Body of pancreas (tissue), 4 donors: ENCODE data around the gene ARHGAP4. TPM values are rescaled to one million over a fixed set of nuclear protein-coding genes. Genes with fewer than 3 reads are reported as not detected.

Experiments
- ATAC-seq: fragments of 150-250 bp; one replicate; pipeline ENCODE4 v1.9.1; 2016
- DNase-seq, 4 donors: peaks; one replicate each; pipeline ENCODE4 v3.0.0-alpha.2; 2019
- H3K27ac ChIP-seq, 4 donors: fragments of 200-600 bp; sonication (generic); 1 replicate in 3 of 4; 2 replicates in 1 of 4; pipeline versions ENCODE4 v1.5.1 to v1.6.1; 2016 to 2019; ENCODE audit warnings: mild to moderate bottlenecking in 1 of 4, mixed read lengths in 1 of 4, moderate library complexity in 1 of 4
- H3K27me3 ChIP-seq, 2 donors: fragments of 200-600 bp; sonication (generic); one replicate each; pipeline ENCODE4 v1.6.0; 2016; ENCODE audit warnings: mild to moderate bottlenecking in 1 of 2
- H3K36me3 ChIP-seq, 2 donors: fragments of 200-600 bp; sonication (generic); replicated peaks in 1 of 2; 2 replicates each; pipeline ENCODE4 v1.5.1; 2016; ENCODE audit warnings: low read depth in 2 of 2; ENCODE audit not compliant: insufficient read depth in 1 of 2
- H3K4me1 ChIP-seq: fragments of 200-600 bp; sonication (generic); one replicate; pipeline ENCODE4 v1.6.0; 2016
- H3K4me3 ChIP-seq, 2 donors: fragments of 200-600 bp; sonication (generic); 1 replicate in 1 of 2; 2 replicates in 1 of 2; pipeline ENCODE4 v1.5.1; 2016 to 2019
- H3K9me3 ChIP-seq, 3 donors: fragments of 200-600 bp; sonication (generic); 1 replicate in 2 of 3; 2 replicates in 1 of 3; pipeline ENCODE4 v1.5.1; 2016
- CTCF ChIP-seq, 7 experiments: fragments of 450-650 bp in 4 of 7; fragments of 200-600 bp in 3 of 7; sonication (generic) in 3 of 7; IDR thresholded peaks; one replicate each; pipeline ENCODE4 v1.5.1; 2016 to 2019; ENCODE audit warnings: antibody characterized with exemption in 7 of 7
- POLR2A ChIP-seq, 3 donors: fragments of 450-650 bp; IDR thresholded peaks; one replicate each; pipeline ENCODE4 v1.6.1; 2016; ENCODE audit warnings: antibody characterized with exemption in 3 of 3, mild to moderate bottlenecking in 2 of 3
- WGBS, 2 donors: methylation state at CpG; one replicate each; pipeline ENCODE4 v1.1.5; 2017; 5-methylcytosine and 5-hydroxymethylcytosine counted together
- intact Hi-C: fragments of 100-400 bp; cut with DNase I; formaldehyde crosslinking; loops from one replicate; pipeline ENCODE4 v1.15.1; 2023
- total RNA-seq, 2 donors: library from RNA; depleted of rRNA; stranded (reverse); fragments of >200 nt; gene quantifications; one replicate each; pipeline ENCODE4 v1.1.0, GENCODE V29; 2016

The ARHGAP4 gene
- total RNA-seq, 2 donors from 2014 or later: 8.6 to 16.6 TPM

DNA sequence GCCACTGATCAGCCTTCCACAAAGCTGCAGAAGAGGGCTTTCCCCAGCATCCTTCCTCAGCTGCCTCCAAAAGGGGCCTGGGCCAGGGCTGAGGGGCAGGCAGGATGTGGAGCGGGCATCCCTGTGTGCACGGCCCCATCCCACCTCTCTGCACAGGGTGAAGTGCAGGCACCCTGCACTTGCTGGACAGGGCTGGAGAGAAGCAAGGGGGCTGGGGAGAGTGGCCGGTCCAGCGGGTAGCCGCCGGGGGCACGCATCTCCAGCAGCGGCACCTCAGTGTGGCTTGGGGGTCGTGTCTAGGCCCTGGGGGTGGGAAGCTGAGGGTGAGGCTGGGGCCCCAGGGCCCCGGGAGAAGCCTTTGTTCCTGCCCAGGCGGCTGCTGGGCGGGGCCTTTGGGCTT lies 18.6 kb downstream of the ARHGAP4 start:
- TF ChIP-seq CTCF (IDR thresholded peaks at IDR 0.05): no peak
- TF ChIP-seq POLR2A (IDR thresholded peaks at IDR 0.05): no peak
- Histone ChIP-seq H3K36me3 (no peaks in the 10 kb centered on the region), H3K27ac (no peak overlapping the region), H3K4me3 (no peak overlapping the region), H3K4me1 (no peaks in the 10 kb centered on the region), H3K27me3 (no peaks in the 10 kb centered on the region), H3K9me3 (no peaks in the 10 kb centered on the region)
- intact Hi-C loops: no loop called here
- DNase-seq (no peak), ATAC-seq (no peak)
- 85% methylated on average over 7 of the region's 12 CpGs; no CpG with 5 or more reads in 1 of the 2 donors for WGBS, 2 donors

DNA sequence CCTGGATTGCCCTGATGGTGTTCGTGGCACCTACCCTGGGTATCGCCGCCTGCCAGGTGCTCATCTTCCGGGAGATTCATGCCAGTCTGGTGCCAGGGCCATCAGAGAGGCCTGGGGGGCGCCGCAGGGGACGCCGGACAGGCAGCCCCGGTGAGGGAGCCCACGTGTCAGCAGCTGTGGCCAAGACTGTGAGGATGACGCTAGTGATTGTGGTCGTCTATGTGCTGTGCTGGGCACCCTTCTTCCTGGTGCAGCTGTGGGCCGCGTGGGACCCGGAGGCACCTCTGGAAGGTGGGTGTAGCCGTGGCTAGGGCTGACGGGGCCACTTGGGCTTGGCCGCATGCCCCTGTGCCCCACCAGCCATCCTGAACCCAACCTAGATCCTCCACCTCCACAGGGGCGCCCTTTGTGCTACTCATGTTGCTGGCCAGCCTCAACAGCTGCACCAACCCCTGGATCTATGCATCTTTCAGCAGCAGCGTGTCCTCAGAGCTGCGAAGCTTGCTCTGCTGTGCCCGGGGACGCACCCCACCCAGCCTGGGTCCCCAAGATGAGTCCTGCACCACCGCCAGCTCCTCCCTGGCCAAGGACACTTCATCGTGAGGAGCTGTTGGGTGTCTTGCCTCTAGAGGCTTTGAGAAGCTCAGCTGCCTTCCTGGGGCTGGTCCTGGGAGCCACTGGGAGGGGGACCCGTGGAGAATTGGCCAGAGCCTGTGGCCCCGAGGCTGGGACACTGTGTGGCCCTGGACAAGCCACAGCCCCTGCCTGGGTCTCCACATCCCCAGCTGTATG lies 19.7 kb downstream of the ARHGAP4 start:
- H3K36me3 ChIP-seq: no peaks in the 10 kb centered on the region
- no peaks in the 10 kb centered on the region for H3K9me3 ChIP-seq
- no peak overlapping the region for H3K27ac ChIP-seq
- DNase-seq: no peak
- WGBS, 2 donors: 57 to 70% methylated on average over 4 to 14 of the region's 27 CpGs
- no peak overlapping the region for H3K4me3 ChIP-seq
- TF ChIP-seq CTCF (IDR thresholded peaks at IDR 0.05): no peak
- no peak for TF ChIP-seq POLR2A (IDR thresholded peaks at IDR 0.05)
- intact Hi-C loops: no loop called here
- no peak for ATAC-seq
- no peaks in the 10 kb centered on the region for H3K27me3 ChIP-seq
- H3K4me1 ChIP-seq: no peaks in the 10 kb centered on the region

DNA sequence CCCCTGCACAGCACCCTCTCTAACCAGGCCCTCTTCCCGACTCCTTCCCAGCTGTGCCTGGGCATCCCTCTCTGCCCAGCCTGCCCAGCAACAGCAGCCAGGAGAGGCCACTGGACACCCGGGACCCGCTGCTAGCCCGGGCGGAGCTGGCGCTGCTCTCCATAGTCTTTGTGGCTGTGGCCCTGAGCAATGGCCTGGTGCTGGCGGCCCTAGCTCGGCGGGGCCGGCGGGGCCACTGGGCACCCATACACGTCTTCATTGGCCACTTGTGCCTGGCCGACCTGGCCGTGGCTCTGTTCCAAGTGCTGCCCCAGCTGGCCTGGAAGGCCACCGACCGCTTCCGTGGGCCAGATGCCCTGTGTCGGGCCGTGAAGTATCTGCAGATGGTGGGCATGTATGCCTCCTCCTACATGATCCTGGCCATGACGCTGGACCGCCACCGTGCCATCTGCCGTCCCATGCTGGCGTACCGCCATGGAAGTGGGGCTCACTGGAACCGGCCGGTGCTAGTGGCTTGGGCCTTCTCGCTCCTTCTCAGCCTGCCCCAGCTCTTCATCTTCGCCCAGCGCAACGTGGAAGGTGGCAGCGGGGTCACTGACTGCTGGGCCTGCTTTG lies 20.5 kb downstream of the ARHGAP4 start:
- DNase-seq: no peak
- WGBS, 2 donors: 79% methylated on average over 18 of the region's 32 CpGs; no CpG with 5 or more reads in 1 of the 2 donors
- Histone ChIP-seq H3K4me3 (no peak overlapping the region), H3K36me3 (no peaks in the 10 kb centered on the region), H3K9me3 (no peaks in the 10 kb centered on the region), H3K4me1 (no peaks in the 10 kb centered on the region), H3K27me3 (no peaks in the 10 kb centered on the region), H3K27ac (no peak overlapping the region)
- intact Hi-C loops: no loop called here
- TF ChIP-seq CTCF (IDR thresholded peaks at IDR 0.05) (no peak), POLR2A (IDR thresholded peaks at IDR 0.05) (no peak)
- no peak for ATAC-seq

DNA sequence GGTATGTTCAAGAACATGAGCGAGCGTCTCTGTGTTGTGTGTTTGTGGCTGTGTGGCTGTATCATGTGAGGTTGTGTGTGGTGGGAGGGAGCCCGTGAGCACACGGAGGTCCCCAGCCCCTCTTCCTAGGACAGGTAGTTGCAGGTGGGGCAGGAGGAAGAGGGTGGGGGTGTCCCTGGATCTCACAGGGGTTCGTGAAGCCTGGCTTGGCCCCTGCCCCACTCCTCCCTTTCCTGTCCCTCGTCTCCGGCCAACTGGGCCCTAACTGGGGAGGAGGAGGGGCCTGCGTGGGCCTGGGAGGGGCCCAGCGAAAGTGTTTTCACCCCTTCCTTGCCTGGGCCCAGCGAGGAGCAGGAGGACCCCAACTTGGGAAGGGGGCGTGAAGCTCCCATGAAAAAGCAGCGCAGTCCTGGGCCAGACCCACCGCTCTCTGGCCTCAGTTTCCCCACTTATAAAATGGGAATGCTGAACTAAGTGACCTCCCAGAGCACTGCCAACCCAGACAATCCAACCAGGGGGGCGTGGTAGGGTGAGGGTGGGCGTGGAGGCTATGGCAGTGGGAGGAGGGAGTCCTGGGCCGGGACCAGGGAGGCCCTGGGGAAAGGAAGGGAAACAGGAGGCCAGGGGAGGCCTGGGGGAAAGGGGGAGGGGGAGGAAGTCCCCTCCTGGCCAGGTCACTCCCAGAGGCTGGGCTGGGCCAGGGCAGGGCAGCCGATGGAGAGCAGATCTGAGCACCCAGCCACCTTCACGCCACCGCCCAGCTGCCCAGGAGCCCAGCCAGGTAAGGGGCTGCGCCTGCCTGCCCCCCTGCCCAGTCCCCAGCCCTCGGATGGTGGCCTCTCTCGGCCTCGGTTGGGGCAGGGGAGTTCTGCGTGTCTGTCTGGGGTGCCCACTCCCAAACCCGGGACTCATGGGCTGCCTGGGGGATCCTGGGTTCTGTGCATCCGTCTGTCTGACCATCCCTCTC lies 21.8 kb downstream of the ARHGAP4 start, which contains the start of gene AVPR2:
Gene AVPR2 (plus strand): TSS at position 683 of the 967 bp plus-strand sequence. CDS start 473 bp downstream, outside the sequence.
- no peak for ATAC-seq
- WGBS, 2 donors: 28 to 43% methylated on average over 5 to 15 of the region's 26 CpGs
- Histone ChIP-seq H3K27me3 (no peaks in the 10 kb centered on the region), H3K36me3 (no peaks in the 10 kb centered on the region), H3K27ac (no peak within 1 kb of the TSS), H3K4me3 (no peak within 1 kb of the TSS), H3K9me3 (no peaks in the 10 kb centered on the region), H3K4me1 (no peaks in the 10 kb centered on the region)
- intact Hi-C loops: no loop called here
- DNase-seq: no peak
- TF ChIP-seq POLR2A (IDR thresholded peaks at IDR 0.05) (no peak), CTCF (IDR thresholded peaks at IDR 0.05) (no peak)
